ENCODE data around the gene HDAC6. TPM values are rescaled to one million over a fixed set of nuclear protein-coding genes. Genes with fewer than 3 reads are reported as not detected.

The HDAC6 gene
- polyA plus RNA-seq, 3 donors from 2014 or later, result 13.2 to 22.9 (median 13.5) TPM

- Mint-ChIP-seq H3K27ac (no peak overlapping the region), H3K27me3 (ENCODE audit: low read depth in 3 of 3) (peaks cover 0 to 11% (median 0%) of the 10 kb centered on the region in 3 donors)
Observed at GRCh38 chrX:48784726-48785125, 17.1 kb upstream of the HDAC6 start.

GRCh38 chrX:48785186-48785539, 16.7 kb upstream of the HDAC6 start:
- Mint-ChIP-seq H3K9me3 (no peaks in the 10 kb centered on the region), H3K4me1 (peaks cover 0 to 3% of the 10 kb centered on the region in 2 donors), H3K36me3 (no peaks in the 10 kb centered on the region), H3K27me3 (ENCODE audit: low read depth in 3 of 3) (peaks cover 0 to 11% (median 0%) of the 10 kb centered on the region in 3 donors), H3K4me3 (no peak overlapping the region), H3K27ac (no peak overlapping the region)
- DNase-seq, result no peak

More at GRCh38 chrX:48784726-48785125, 17.1 kb upstream of the HDAC6 start:
- no peaks in the 10 kb centered on the region for H3K9me3 Mint-ChIP-seq
- H3K4me3 Mint-ChIP-seq, result no peak overlapping the region
- no peaks in the 10 kb centered on the region for H3K36me3 Mint-ChIP-seq
- peaks cover 0 to 3% of the 10 kb centered on the region in 2 donors for H3K4me1 Mint-ChIP-seq
- DNase-seq, result no peak

GRCh38 chrX:48785540-48786214, 16.2 kb upstream of the HDAC6 start:
- H3K4me1 Mint-ChIP-seq, result peaks cover 0 to 3% of the 10 kb centered on the region in 2 donors
- DNase-seq, result no peak
- peaks cover 0 to 13% (median 0%) of the 10 kb centered on the region in 3 donors for H3K27me3 Mint-ChIP-seq (ENCODE audit: low read depth in 3 of 3)
- no peaks in the 10 kb centered on the region for H3K36me3 Mint-ChIP-seq
- H3K27ac Mint-ChIP-seq, result no peak overlapping the region
- H3K4me3 Mint-ChIP-seq, result no peak overlapping the region
- H3K9me3 Mint-ChIP-seq, result no peaks in the 10 kb centered on the region

DNA sequence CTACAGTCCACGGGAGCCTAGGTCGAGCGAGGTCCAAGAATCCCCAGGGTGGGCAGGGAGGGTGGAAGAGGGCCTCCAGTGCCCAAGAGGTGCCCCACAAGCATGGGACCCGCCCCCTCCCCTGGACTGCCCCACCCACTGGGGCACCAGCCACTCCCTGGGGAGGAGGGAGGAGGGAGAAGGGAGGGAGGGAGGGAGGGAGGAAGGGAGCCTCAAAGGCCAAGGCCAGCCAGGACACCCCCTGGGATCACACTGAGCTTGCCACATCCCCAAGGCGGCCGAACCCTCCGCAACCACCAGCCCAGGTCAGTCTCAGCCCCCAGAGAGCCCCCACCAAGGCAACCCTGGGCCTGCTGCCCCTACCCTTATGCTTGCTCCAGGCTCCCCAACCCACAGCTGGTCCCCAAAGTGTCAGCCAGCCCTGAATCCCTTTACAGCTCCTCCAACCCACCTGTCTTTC, 15.5 kb upstream of the HDAC6 start, which contains the start of gene GATA1:
GATA1 (plus strand) TSS at position 250 of the 460 bp plus-strand sequence. CDS start 4,520 bp downstream, outside the sequence.
- H3K4me3 Mint-ChIP-seq, result no peak within 1 kb of the TSS
- H3K4me1 Mint-ChIP-seq, result peaks cover 0 to 3% of the 10 kb centered on the region in 2 donors
- H3K27ac Mint-ChIP-seq, result peak within 1 kb of the TSS in 2 of 6 donors; percentile 9 to 40
- H3K9me3 Mint-ChIP-seq, result no peaks in the 10 kb centered on the region
- DNase-seq, result no peak
- H3K36me3 Mint-ChIP-seq, result no peaks in the 10 kb centered on the region
- peaks cover 0 to 13% (median 0%) of the 10 kb centered on the region in 3 donors for H3K27me3 Mint-ChIP-seq (ENCODE audit: low read depth in 3 of 3)

DNA sequence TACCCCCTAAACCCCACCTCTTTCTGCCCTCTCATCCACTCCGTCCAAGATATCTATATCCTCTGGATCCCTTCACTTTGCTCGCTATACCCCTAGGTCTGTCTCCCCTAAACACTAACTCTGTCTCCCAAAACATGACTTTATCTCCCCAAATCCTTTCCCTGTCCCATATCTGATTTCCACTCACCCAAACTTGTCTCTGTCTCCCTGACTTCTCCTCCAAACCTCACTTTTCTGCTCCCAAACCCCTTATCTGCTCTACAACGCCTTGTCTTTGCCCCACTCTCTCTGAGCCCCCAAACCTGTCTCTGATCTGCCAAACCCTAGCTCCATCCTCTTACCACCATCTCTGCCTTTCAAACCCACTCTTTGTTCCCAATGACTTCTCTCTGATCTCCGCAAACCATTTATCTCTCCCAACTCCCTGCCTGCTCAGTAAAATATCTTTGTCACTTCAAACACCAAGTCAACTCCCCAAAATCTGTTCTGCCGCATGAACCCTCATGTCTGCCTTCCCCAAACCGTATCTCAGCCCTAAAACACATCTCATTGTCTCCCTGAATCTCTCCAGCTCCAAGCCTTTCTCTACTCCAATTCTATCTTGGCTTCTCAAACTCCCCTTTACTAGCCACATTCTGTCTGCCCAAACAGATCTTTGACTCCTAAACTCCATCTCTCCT, 14.9 kb upstream of the HDAC6 start:
- no peak for DNase-seq
- no peaks in the 10 kb centered on the region for H3K9me3 Mint-ChIP-seq
- peaks cover 0 to 13% (median 0%) of the 10 kb centered on the region in 3 donors for H3K27me3 Mint-ChIP-seq (ENCODE audit: low read depth in 3 of 3)
- H3K27ac Mint-ChIP-seq, result peak overlapping the region in 2 of 6 donors; percentile 9 to 40
- H3K36me3 Mint-ChIP-seq, result no peaks in the 10 kb centered on the region
- peaks cover 0 to 3% of the 10 kb centered on the region in 2 donors for H3K4me1 Mint-ChIP-seq
- H3K4me3 Mint-ChIP-seq, result no peak overlapping the region

DNA sequence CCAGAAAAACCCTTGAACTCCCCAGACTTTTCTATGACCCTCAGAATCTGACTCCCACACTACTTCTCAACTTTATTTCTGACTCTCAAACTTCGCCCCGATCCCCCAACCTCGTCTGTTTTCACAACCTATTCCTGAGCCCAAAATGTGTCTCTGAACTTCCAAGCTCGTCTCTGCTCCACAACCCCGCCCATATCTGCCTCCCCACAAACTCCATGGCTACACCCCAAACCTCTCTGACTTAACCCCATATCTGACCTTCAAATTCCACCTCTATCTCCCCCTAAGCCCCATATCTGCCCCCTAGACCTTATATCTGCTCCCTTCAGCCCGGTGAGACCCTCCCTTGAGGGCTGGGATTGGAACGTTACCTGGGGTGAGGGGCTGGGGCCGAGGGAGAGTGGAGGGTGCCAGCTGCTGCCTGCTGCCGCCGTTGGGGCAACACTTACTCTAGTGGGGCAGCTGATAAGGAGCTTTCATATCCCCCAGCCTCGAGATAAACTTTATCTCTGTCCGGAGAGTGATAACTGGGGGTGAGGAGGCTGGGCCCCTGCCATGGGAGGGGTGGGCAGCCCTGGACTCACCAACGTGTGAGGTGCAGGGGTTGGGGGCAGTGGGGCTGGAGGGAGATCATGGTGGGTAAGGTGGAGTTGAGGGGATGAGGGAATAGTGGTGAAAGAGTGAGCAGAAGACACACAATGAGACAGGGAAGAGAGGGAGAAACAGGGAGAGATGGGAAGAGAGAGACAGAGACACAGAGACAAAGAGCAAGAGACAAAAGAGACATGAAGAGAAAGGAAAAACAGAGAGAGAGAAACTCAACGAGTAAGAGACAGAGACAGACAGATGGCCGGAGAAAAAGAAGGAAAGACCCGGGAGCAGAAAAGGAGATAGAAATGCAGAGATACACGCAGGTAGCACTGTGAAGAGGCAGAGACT, 14.1 kb upstream of the HDAC6 start:
- Mint-ChIP-seq H3K9me3 (no peaks in the 10 kb centered on the region), H3K4me1 (peaks cover 0 to 3% of the 10 kb centered on the region in 2 donors), H3K36me3 (no peaks in the 10 kb centered on the region), H3K4me3 (no peak overlapping the region), H3K27me3 (ENCODE audit: low read depth in 3 of 3) (peaks cover 0 to 13% (median 2%) of the 10 kb centered on the region in 3 donors), H3K27ac (peak overlapping the region in 3 of 6 donors; percentile 9 to 80 (median 42))
- no peak for DNase-seq

DNA sequence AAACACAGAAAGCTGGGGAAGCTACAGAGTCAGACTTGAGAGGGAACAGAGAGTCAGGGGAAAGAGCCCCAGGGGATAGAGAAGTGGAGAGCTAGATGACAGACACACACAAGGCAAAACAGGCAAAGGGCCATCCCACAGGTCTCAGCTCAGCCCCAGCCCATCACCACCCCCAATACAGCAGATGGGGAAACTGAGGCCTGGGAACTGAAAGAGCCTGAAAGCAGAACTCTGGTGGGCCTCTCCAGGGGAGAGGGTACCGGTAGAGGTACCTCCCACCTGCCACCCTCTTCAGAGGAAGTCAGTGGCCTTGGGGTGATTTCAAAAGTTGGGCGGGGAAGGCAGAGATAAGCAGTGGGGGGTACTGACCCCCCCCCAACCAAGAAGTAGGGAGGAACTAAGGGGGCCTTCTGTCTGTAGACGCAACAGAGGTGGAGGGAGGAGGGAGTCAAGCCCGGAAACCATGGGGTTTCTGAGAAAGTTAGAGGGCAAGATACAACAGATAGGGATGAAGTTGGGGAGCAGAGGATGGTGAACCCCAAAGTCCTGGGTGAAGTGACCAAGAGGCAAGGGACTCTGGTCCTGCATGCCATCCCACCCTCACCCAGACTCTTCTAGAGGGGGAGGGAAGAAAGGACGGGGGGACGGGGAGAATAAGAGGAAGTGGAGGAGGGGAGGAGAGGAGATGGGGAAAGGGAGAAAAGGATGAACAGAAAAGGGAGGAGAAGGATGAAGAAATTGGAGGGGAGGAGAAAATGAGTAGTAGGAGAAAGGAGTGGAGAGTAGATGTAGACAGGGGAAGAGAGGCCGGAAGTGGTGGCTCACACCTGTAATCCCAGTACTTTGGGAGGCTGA, 12.3 kb upstream of the HDAC6 start:
- H3K36me3 Mint-ChIP-seq, result no peaks in the 10 kb centered on the region
- H3K4me1 Mint-ChIP-seq, result peaks cover 0 to 3% of the 10 kb centered on the region in 2 donors
- H3K4me3 Mint-ChIP-seq, result no peak overlapping the region
- no peak for DNase-seq
- H3K27me3 Mint-ChIP-seq (ENCODE audit: low read depth in 3 of 3), result peaks cover 0 to 17% (median 2%) of the 10 kb centered on the region in 3 donors
- no peaks in the 10 kb centered on the region for H3K9me3 Mint-ChIP-seq
- H3K27ac Mint-ChIP-seq, result no peak overlapping the region

GRCh38 chrX:48790477-48790876, 11.4 kb upstream of the HDAC6 start:
- DNase-seq, result no peak
- Mint-ChIP-seq H3K4me1 (peaks cover 0 to 3% of the 10 kb centered on the region in 2 donors), H3K27me3 (ENCODE audit: low read depth in 3 of 3) (peaks cover 0 to 15% (median 3%) of the 10 kb centered on the region in 3 donors), H3K4me3 (no peak overlapping the region), H3K9me3 (no peaks in the 10 kb centered on the region), H3K27ac (no peak overlapping the region), H3K36me3 (no peaks in the 10 kb centered on the region)

DNA sequence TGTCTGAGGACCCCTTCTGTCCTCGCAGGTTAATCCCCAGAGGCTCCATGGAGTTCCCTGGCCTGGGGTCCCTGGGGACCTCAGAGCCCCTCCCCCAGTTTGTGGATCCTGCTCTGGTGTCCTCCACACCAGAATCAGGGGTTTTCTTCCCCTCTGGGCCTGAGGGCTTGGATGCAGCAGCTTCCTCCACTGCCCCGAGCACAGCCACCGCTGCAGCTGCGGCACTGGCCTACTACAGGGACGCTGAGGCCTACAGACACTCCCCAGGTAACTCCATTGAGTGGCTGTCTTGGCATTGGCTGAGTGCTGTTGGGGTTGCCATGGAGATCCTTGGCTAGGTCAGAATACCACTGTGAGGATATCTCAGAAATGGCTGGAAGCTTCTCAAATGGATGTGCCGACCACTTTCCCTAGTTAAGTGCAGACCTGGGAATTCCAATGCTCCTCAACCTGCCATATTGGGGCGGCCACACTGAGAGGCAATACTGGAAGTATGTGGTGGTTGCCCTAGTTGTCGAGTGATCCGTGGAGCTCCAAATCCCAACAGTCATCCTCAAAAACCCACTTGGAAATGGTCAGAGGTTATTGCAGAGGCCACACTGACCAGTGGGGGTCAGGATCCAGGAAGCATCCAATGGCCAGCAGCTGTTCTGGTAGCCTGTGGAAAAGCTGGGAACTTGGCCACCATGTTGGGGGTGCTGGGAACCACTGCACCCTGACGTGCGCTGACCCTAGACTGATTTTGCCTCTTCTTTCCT, 10.6 kb upstream of the HDAC6 start:
- DNase-seq, result no peak
- Mint-ChIP-seq H3K4me3 (no peak overlapping the region), H3K4me1 (peaks cover 0 to 3% of the 10 kb centered on the region in 2 donors), H3K36me3 (no peaks in the 10 kb centered on the region), H3K27me3 (ENCODE audit: low read depth in 3 of 3) (peaks cover 0 to 19% (median 3%) of the 10 kb centered on the region in 3 donors), H3K9me3 (no peaks in the 10 kb centered on the region), H3K27ac (no peak overlapping the region)

- no peaks in the 10 kb centered on the region for H3K36me3 Mint-ChIP-seq
- no peak for DNase-seq
- H3K27me3 Mint-ChIP-seq (ENCODE audit: low read depth in 3 of 3), result peaks cover 0 to 17% (median 3%) of the 10 kb centered on the region in 3 donors
- H3K4me1 Mint-ChIP-seq, result peaks cover 0 to 3% of the 10 kb centered on the region in 2 donors
- H3K4me3 Mint-ChIP-seq, result no peak overlapping the region
- H3K9me3 Mint-ChIP-seq, result no peaks in the 10 kb centered on the region
- no peak overlapping the region for H3K27ac Mint-ChIP-seq
Observed at GRCh38 chrX:48792219-48792618, 9.6 kb upstream of the HDAC6 start.

DNA sequence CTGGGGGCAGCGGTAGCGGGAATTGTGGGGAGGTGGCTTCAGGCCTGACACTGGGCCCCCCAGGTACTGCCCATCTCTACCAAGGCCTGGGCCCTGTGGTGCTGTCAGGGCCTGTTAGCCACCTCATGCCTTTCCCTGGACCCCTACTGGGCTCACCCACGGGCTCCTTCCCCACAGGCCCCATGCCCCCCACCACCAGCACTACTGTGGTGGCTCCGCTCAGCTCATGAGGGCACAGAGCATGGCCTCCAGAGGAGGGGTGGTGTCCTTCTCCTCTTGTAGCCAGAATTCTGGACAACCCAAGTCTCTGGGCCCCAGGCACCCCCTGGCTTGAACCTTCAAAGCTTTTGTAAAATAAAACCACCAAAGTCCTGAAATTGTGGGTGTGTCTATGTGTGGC, 7.9 kb upstream of the HDAC6 start:
- H3K36me3 Mint-ChIP-seq, result no peaks in the 10 kb centered on the region

GRCh38 chrX:48794340-48794910, 7.4 kb upstream of the HDAC6 start:
- no peak for DNase-seq
- H3K4me3 Mint-ChIP-seq, result no peak overlapping the region
- no peaks in the 10 kb centered on the region for H3K4me1 Mint-ChIP-seq
- H3K9me3 Mint-ChIP-seq, result no peaks in the 10 kb centered on the region
- no peak overlapping the region for H3K27ac Mint-ChIP-seq
- peaks cover 0 to 13% (median 3%) of the 10 kb centered on the region in 3 donors for H3K27me3 Mint-ChIP-seq (ENCODE audit: low read depth in 3 of 3)
- H3K36me3 Mint-ChIP-seq, result no peaks in the 10 kb centered on the region

More for the DNA sequence above, 7.9 kb upstream of the HDAC6 start:
- no peaks in the 10 kb centered on the region for H3K4me1 Mint-ChIP-seq
- H3K9me3 Mint-ChIP-seq, result no peaks in the 10 kb centered on the region
- no peak overlapping the region for H3K4me3 Mint-ChIP-seq
- peaks cover 0 to 15% (median 3%) of the 10 kb centered on the region in 3 donors for H3K27me3 Mint-ChIP-seq (ENCODE audit: low read depth in 3 of 3)
- no peak for DNase-seq
- no peak overlapping the region for H3K27ac Mint-ChIP-seq

Measured in immature natural killer cell (primary cell).